Measurements from ENCODE around the gene ANTXR2.

Gene ANTXR2

GRCh38 chr4:79854856-79855502 is 218.1 kb downstream of the ANTXR2 start:
- DNase-seq = no peak

GRCh38 chr4:79852305-79852730 is 220.7 kb downstream of the ANTXR2 start:
- peak; percentile 59 for DNase-seq

DNA sequence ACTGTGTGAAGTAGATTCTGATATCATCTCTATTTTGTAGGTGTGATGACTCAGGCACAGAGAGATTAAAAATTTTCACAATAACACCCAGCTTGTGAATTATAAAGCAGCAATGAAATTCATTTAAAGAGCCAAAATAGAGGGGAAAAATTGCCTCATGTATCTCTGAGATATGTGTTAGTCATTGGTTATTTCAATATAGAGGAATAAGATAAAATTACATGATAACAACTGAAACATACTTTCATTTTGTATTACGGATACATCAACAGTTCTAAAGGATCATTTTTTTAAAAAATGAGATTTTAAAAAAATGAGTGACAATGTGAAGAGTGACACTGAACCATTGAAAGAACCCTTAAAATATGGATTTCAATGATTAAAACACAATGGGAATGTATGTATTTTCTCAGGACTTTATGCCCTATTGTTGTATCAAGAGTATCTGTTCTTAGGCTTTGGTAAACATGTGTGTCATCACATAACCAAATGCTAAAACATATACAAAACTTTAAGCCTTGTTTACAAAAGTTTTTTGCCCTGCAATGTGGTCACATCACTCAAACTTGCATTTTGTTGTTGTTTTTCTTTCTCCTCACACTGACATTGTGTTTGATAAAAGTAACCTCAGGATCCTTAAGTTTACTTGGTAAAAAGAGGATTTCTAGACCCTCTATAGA is 221.3 kb downstream of the ANTXR2 start:
- DNase-seq = no peak

Measured in islet precursor cell (in vitro differentiated cells).